TTC549 (cell line): ENCODE data around the gene PLXDC1.
"Not testable (repeated sequence)": the region's sequence is repeated elsewhere in the genome, so short reads cannot be mapped to it uniquely, and the experiment has no call there.

Source experiments
- FAIRE-seq: peaks from 2 replicates; lab custom pipeline; 2012; peaks lifted over from hg19 to GRCh38; lab: Jason Lieb, UNC

Gene PLXDC1

DNA sequence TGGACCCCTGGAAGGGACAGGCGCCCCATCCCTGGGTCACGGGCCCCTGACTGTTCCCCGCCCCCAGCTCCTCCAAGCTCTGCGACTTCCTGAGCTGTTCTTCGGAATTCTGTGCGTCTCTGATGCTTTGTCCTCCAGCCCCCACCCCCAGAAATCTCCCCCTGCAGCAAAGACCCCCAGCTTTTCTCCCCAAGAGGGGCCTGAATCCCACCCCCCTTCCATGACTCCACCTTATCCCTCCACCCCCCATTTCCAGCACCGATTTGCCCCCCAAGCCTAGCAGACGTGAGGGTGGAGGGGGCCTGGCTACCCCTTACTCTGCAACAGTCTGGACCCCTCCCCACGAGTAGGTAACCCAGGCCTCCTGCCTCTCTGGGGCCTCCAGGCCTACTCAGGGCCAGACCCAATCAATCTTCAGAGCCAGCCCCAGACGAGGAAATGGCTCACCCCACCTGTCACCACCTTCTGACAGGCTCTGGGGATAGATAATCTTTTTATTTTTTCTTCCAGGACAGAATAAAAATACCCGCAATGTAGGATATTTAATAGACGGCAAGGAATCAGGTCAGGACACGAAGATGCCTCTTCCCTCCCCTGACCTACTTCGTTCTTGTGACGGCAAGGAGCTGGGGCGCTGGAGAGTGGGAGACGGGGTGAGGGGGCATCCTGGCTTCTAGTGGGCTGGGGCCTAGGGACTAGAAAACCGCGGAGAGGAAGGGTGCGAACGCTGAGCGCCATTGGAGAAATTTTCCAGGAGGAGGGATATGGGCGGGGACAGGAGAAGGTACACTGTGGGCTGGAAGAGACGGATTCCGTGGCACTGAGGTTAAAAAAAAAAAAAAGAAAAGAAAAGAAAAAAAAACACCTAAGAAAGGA lies 744 bp upstream of the PLXDC1 start:
- FAIRE-seq, result no peak

- FAIRE-seq, result no peak
Observed at GRCh38 chr17:39150795-39151149, 665 bp downstream of the PLXDC1 start.

DNA sequence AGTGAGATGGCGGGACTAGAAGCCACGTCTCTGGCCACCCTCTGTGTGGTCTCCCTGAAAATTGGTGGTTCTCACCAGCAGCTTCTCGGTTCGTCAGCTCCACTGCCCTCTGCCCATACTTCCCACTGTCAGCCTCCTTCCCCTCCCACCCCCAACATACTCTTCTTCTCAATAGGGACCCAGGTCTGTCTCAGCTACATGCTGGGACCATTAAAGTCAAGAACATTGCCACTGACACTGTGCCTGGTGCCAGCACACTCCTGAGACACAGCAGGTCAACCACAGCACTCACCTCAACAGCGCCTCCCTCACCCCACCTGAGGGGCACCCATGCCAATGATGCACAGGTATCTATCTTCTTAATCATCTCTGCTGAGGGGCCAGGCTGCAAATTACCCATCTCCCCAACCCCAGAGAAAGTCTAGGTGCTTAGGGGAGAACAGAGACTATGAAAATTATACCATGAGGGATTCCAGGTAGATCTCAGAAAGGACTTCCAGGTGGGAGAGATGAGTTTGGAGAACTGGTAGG lies 1.3 kb downstream of the PLXDC1 start:
- no peak for FAIRE-seq

- FAIRE-seq, result no peak
Observed at GRCh38 chr17:39147221-39148185, 3.9 kb downstream of the PLXDC1 start.

DNA sequence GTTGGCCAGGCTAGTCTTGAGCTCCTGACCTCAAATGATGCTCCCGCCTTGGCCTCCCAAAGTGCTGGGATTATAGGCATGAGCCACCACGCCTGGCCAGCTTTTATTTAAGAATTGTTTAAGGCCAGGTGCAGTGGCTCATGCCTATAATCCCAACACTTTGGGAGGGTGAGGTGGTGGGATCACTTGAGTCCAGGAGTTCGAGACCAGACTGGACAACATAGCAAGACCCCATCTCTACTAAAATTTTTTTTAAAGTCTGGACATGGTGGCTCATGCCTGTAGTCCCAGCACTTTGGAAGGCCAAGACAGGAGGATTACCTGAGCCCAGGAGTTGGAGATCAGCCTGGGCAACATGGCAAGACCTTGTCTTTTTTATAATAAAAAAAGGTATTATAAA lies 5.2 kb downstream of the PLXDC1 start:
- no peak for FAIRE-seq

DNA sequence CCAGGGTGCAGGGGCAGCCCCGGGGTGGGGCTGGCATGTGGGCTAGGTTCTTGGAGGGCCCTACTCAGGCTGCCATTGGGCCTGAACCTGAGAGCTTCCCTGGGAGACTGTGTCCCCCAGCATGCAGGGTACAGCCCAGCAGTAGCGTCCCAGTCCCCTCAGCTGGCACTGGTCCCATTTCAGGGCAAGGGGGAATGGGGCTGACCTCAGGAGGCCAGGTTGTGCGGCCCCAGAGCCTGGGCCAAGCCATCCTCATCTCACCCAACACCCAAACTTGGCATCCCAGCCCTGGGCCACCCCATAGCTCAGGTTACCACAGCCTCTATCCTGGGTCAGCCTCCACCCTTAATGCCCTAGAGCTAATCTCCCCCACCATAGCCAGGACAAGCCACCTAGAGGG lies 6.3 kb downstream of the PLXDC1 start:
- no peak for FAIRE-seq

DNA sequence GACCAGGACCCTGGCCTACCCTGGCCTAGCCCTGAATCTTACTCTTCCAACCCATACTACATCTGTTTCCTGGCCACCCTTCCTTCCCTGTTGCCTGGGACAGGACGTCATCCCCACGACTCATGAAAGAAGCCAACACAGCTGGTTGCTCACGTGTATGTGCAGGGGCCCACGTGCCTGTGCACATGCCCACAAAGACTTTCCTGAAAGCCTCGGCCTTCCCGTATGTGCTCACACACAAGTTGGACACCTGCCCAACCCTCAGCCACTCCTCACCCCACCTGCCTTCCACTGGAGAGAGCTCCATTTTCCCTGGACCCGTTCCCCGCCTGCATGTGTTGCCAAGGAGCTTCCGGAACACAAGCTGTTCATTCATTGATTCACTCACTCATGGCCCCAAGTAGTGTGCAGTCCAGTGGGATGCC lies 7.0 kb downstream of the PLXDC1 start:
- FAIRE-seq, result no peak

- no peak for FAIRE-seq
Observed at GRCh38 chr17:39143552-39144093, 7.8 kb downstream of the PLXDC1 start.

- no peak for FAIRE-seq
Observed at GRCh38 chr17:39141915-39142664, 9.3 kb downstream of the PLXDC1 start.

DNA sequence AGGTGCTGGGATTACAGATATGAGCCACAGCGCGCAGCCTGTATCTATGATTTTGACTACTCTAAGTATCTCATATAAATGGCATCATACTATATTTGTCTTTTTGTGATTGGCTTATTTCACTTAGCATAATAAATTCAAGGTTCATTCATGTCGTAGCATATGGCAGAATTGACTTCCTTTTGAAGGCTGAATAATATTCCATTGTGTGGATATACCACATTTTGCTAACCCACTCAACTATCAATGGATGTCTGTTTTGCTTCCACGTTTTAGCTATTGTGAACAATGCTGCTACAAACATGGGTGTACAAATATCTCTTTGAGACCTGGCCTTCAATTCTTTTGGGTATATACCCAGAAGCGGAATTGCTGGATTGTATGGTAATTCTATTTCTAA lies 10.1 kb downstream of the PLXDC1 start:
- FAIRE-seq, result no peak

- no peak for FAIRE-seq
Observed at GRCh38 chr17:39139561-39139960, 11.9 kb downstream of the PLXDC1 start.

- FAIRE-seq, result no peak
Observed at GRCh38 chr17:39139161-39139511, 12.3 kb downstream of the PLXDC1 start.

- no peak for FAIRE-seq
Observed at GRCh38 chr17:39138431-39139160, 12.8 kb downstream of the PLXDC1 start.

DNA sequence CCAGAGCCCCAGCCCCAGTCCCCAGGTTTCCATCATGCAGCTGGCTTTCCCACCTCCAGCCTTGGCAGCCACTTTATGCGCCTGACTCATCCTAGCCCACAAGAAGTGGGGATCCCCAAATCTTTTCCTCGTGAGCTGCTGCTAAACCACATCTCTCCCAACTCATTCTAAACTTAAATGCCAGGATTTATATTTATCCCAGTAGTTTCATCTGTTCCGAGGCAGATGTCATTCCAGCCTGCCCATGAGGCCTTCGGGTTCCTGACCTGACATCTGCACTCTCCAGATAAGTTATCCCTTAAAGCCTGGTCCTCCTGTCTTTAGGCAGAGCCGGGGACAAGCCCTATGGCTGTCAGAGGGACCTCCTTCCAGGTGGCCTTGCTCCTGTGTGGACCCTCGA lies 16.6 kb downstream of the PLXDC1 start:
- no peak for FAIRE-seq

GRCh38 chr17:39132192-39132610 lies 19.2 kb downstream of the PLXDC1 start:
- FAIRE-seq, result no peak

DNA sequence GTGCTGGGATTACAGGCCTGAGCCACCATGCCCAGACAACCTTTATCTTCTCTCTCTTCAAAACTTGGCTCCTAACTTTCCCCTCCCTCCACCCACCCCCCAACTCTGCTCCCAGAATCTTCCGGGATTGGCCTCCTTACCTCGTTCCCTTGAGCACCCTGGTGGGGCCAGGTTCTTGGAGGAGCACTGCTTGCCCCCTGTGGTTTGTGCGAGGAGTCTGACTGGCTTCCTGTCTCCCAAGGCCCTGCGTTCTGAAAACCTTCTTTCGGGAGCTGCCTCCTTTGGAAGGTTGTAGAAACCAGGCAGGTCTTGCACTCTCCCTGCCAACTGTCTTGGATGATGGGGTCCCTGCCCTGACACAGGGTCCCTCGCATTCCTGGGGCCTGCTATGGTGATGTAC lies 19.8 kb downstream of the PLXDC1 start:
- FAIRE-seq, result no peak

GRCh38 chr17:39130205-39130604 lies 21.2 kb downstream of the PLXDC1 start:
- FAIRE-seq, result no peak

GRCh38 chr17:39129544-39129943 lies 21.9 kb downstream of the PLXDC1 start:
- not testable (repeated sequence) for FAIRE-seq

DNA sequence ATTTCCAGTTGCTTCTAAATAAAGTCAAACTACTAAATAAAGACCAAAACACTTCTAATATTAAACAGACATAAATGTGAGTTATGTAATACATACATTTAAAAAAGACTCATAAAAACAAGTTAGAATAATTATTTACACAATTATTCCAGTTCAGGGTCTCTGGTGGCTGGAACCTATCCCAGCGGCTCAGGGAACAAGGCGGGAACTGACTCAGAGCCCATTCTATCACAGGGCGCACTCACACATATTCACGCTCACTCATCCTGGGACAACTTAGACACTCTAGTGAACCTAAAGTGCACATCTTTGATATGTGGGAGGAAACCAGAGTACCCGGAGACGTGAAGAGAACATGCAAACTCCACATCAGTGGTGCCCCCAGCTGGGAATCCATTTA lies 25.0 kb downstream of the PLXDC1 start:
- FAIRE-seq, result no peak

DNA sequence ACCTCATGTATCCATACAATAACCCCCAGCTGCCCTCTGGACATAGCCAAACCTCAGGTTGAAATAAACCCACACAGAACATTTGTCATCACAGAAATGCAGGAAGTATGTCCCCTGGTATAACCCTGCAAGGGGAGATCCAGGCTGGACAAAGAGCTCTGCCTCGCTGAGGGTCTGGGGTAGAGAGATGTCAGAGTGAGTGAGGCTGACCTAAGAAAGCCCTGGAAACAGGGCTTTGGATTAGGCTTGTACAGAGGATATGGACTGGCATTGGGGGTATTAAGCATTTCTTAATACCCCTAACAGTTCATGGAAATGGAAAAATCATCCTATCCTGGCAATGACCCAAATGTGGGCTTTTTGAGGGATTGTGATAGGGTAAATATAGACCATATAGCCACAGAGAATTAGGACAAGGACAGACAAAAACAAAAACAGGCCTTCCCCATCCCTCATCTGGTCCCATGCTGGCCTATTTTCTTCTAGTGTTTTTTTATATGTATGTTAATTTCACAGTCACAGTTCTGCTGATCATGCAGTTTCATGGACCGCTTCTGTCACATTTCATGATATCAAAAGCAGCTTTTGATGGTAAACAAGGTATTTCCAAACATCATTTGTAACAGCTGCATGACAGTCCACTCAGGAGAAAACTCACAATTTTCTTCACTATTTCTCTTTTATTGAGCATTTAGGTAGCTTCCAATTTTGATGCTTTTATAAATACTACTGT lies 26.1 kb downstream of the PLXDC1 start:
- no peak for FAIRE-seq

- no peak for FAIRE-seq
Observed at GRCh38 chr17:39123627-39124026, 27.8 kb downstream of the PLXDC1 start.
